ENCODE data around the gene KCTD5.
"Not testable (repeated sequence)": the region's sequence is repeated elsewhere in the genome, so short reads cannot be mapped to it uniquely, and the experiment has no call there.

The KCTD5 gene

DNA sequence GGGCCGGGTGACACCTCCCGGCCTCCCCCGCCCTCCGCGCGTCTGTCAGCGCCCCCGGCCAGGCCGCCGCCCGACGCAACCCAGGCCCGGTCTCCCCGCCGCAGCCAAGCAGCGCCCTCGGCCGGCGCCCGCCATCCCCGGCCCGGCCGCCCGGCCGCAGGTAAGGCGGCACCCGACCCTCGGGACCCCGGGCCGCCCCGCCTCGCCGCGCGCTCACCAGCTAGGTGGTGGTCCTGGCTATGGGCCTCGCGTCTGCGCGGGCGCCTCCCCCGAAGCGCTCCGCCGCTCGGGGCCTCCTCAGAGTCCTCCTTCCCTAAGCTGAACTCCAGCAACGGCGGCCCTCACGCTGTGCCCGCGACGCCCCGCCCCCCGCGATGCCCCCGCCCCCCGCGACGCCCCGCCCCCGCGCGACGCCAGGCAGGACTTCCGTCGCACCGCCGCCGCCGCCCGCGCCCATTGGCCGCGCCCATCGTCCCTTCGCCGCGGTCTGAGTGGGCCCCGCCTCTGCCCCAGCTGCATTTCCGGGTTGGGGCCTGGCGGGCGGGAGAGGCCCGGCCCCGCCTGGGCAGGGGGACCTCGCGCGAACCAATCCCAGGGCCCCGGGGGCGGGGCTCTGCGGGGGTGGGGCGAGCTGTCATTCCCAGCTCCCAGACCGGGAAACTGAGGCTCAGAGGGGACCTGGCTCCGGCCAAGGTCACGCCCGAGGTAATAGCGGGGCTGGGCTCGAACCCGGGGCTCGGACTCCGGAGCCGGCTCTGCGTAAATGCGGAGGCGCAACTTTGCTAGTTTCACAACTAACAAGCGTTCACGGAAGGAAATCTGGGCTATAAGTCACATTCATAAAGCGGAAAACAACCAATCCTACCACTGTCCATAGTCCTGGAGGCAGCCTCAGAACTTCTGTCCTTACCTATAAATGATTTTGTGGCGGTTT is 9.0 kb upstream of the KCTD5 start:
- peak; percentile 89 to 94 (median 89) for DNase-seq (ENCODE audit: low read depth in 3 of 3)

DNA sequence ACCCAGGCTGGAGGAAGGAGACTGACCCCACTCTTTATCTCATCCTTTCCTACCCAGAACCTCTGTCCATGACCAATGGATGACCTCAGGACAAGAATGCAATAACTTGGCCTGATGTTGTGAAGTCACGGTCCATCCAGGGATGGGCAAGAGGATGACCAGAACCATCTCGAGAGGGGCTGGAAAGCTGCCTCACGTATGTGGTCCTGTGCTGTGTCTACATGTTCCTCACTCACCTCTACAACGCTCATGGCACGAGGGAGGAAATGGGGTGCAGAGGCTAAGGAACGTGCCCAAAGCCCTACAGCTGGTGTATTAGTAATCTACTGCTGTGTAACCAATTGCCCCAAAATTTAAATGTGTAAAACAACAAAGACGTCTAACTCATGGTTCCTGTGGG is 7.3 kb upstream of the KCTD5 start:
- no peak for DNase-seq (ENCODE audit: low read depth in 3 of 3)

DNA sequence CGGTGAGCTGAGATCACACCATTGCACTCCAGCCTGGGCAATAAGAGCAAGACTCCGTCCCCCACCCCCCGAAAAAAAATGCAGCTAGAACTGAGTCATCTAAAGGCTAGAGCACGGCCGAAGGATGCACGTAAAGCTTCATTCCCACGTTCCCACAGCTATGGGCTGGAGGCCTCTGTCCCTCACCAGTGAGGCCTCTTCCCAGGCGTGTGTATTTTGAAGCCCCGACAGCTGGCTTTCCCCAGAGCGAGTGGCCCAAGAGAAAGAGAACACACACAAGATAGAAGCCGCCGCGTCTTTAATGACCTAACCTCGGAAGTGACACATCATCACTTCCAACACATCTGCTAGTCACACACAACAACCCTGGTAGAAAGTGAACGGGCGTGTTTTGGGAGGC is 6.6 kb upstream of the KCTD5 start:
- DNase-seq (ENCODE audit: low read depth in 3 of 3): no peak

- DNase-seq (ENCODE audit: low read depth in 3 of 3): not testable (repeated sequence)
These were observed 5.4 kb upstream of the KCTD5 start for GRCh38 chr16:2676937-2677336.

- DNase-seq (ENCODE audit: low read depth in 3 of 3): not testable (repeated sequence)
These were observed 3.9 kb upstream of the KCTD5 start for GRCh38 chr16:2678206-2678965.

GRCh38 chr16:2679902-2680301 is 2.4 kb upstream of the KCTD5 start:
- not testable (repeated sequence) for DNase-seq (ENCODE audit: low read depth in 3 of 3)

GRCh38 chr16:2680360-2680759 is 2.0 kb upstream of the KCTD5 start:
- DNase-seq (ENCODE audit: low read depth in 3 of 3): not testable (repeated sequence)

DNA sequence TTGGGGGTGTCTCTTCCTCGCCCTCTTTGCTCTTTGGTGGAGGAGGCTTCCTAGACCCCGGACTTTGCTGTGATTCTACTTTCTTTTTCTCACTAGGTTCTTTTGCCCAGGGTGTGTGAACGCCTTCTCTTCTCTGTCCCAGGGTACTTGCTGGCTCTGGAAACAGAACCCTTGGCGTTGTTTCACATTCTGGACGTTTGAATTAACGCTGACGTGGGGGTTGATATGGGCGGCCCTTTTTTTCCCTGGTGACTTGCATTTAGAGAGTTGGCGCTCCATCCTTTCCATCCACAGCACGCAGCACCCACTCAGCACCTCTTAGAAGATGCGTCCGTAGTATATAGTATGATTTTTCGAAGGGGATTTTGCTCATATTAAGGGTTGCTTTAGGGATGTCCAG is 718 bp downstream of the KCTD5 start:
- not testable (repeated sequence) for DNase-seq (ENCODE audit: low read depth in 3 of 3)

GRCh38 chr16:2686075-2686474 is 3.8 kb downstream of the KCTD5 start:
- DNase-seq (ENCODE audit: low read depth in 3 of 3): not testable (repeated sequence)

DNA sequence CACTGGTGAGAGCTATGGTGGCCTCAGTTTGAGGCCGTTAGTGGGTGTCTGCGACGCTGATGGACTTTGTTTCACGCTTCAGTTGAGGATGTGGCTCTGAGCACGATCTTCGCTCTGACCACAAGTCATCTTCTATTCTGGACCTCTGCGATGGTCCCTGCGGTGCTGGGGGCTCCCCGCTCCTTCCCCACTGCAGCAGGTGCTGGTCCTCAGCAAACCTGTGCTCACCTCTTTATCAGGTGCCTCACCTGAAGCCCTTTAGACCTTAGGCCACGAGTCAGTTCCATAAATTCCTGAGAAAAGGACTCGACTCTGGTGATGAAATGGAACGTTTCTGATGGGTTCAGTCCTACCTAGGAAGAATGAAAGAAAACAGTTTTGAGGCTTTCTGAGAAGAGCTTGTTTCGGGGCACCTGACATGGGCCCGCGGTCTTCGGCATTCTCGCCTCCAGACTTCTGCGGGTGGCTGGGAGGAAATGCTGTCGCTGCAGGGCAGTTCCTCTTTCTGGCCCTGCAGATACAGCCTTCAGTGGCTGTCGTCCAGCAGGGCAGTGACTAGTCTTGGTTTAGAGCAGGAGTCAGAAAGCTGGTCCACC is 4.7 kb downstream of the KCTD5 start:
- DNase-seq (ENCODE audit: low read depth in 3 of 3): peak in 1 of 3 experiments; percentile 41

DNA sequence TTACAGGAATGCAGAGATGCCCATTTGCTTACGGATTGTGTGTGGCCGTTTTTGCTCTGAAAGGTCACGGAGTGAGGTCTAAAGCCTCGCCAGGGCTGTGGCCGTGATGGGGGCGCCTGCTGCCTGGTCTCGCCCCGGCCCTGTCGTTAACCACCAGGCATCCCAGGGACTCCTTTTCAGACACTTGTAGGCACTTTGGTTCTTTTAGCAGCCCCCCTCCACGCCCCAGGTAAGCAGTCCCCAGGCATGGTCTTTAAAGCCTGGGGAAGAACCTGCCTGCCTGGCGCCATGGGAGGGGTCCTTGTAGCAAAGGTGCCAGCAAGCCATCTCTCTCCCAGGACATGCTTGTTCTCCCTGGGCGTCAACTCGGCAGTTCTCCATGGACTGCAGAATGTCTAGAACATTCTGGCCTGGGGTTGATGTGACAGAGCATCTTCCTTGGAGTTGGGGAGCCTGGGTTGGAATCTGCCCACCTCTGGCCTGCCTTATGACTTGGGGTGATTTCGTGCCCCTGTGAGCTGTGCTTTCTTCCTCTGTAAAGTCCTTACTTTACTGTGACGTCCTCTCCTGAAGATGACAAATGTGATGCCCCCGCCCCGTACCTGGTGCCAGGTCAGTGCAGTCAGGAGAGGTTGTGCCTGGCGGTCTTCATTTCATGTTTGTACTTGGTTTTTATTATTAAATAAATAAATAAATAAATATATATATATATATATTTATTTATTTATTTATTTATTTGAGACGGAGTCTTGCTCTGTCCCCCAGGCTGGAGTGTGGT is 5.4 kb downstream of the KCTD5 start:
- no peak for DNase-seq (ENCODE audit: low read depth in 3 of 3)

DNA sequence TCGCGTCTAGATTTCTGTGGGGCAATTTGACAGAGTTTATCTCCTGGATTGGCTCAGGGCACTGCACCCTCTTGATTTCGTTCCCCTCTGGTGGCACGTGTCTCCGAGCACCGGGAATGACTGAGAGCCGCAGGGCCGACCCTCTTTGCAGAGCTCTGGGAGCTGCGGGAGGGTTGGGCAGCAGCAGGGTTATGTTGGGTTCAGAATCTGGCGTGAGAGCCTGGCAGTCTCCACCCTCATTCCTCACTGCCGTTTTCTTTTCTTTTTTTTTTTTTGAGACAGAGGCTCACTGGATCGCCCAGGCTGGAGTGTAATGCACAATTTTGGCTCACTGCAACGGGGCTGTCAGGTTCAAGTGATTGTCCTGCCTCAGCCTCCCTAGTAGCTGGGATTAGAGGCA is 7.1 kb downstream of the KCTD5 start:
- DNase-seq (ENCODE audit: low read depth in 3 of 3): not testable (repeated sequence)

GRCh38 chr16:2689968-2690801 is 7.9 kb downstream of the KCTD5 start:
- DNase-seq (ENCODE audit: low read depth in 3 of 3): no peak

- DNase-seq (ENCODE audit: low read depth in 3 of 3): no peak
These were observed 8.5 kb downstream of the KCTD5 start for GRCh38 chr16:2690852-2691251.

DNA sequence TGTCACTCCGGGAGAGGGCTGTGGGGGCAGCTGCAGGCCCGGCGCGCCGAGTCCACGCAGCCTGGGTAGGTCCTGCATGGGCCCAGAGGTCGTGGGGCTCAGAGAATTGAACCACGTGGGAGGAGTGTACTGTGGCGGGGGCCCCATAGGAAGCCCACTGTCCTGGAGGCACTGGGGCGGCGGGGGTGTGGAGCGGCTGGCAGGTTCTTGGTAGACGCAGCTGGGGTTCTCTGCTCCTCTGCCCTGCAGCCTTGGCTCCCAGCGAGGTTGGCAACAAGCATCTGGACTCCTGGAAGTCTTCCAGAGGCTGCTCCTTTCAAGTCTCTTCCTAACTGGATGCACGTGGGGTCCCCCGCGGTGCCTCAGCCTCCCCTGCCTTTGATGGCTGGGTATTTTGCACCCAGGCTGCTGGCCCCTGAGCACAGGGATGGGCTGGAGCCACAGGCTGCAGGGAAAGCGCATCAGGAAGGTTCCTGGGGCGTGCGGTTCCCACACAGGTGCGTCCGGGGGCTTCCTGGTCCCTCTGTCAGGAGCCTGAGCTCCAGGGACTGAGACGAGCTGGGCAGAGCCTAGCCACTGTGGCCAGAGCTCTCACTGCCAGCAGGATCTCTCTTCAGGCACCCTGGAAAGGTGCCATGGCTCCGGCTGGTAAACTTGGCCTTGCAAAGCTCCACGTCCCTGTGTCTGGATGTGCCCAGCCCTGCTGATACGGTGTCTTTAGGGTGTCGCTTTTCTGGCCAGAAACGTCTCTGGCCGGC is 9.3 kb downstream of the KCTD5 start:
- DNase-seq (ENCODE audit: low read depth in 3 of 3): no peak

DNA sequence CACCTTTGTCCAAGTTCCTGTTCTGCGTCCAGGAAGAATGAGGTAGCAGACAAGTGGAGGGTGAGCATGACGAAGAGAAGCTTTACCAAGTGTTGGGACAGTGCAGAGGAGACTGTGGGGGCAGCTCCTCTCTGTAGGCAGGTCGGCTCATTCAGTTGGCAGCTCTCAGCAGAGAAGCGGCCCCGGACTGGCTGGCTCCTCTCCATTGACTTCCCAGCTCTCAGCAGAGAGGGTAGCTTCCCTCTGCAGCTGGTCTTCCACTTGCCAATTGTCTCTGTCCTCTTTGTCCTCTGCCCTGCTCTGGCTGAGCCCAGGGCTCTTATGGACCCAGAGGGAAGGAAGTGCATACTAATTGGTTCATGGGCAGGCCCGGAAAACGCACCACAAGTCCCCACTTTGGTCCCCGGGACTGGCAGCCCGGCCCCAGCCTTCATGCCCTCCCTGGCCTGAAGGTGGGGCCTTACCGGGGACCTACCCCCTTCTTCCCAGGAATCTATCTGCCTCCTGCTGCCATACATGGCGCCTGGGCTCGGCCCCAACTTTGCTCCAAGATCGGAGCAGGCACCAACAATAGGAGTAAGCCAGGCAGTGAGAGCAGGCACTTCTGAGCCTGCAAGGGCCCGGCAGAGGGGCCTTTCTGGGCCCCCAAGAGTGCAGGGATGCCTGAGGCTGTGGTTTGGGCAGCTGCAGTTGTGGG is 10.1 kb downstream of the KCTD5 start:
- no peak for DNase-seq (ENCODE audit: low read depth in 3 of 3)

DNA sequence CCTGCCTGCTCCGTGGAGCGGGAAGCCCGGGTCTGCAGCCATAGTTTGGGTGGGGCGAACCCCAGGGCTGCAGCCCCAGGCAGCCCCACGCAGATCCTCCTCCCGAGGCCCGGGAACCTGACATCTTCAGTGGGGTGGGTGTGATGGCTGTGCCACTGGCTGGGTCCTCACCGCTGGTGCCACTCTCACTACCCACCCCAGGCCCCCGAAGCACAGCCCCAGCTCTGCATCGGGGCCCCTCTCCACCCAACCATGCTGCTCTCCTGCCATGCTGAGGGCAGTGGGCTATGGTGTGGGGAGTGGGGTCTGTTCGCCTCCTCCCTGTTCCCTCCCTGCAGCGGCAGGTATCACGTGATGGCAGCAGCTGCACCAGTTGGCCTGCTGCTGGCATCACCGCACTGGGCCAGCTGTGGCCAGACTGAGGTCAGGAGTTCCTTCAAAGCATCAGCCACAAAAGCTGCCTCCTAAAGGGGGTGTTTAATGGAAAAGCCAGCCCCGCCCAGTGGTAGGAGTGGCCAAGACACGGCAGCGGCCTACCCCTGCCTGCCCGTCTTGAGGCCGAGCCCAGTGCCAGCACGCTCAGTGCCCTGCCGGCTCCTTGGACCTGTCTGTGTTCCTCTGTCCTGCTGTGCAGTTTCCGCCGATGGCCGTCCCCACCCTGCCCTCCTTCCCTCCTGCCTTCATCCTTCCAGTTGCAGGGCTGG is 10.8 kb downstream of the KCTD5 start:
- no peak for DNase-seq (ENCODE audit: low read depth in 3 of 3)

DNA sequence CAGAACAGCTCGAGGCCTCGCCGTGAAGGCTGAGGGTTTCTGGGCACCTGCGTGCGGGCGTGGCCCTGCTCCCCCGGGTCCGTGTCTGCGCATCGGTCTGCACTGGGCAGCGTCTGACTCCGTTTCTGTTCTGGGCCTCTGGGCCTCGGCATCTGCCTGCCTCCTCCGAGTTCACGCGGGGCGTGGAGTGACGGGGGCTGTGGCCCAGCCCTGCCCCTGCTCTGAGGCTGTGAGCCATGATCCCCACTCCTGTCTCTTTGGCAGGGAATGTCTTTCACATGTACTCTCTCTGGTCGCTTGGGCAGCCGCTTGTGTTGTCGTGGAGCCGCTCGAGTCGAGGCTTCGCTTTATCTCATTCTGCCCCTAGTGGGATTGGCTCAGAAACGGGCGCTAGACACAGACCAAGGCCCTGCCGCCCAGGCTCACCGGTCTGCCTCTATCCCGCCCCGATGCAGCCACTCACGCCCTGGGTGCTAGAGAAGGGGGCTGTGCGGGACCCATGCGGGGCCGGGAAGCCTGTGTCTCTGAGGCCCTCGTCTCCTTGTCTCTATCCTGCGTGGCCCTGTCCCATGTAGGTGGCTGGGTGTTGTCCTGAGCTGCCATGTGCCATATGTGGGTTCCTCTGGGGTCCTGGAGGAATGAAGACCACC is 14.4 kb downstream of the KCTD5 start:
- not testable (repeated sequence) for DNase-seq (ENCODE audit: low read depth in 3 of 3)
